HCT116 (cell line): ENCODE data around the gene LRRFIP1.

Source experiments
- CEBPB ChIP-seq: IDR thresholded peaks from 2 replicates; pipeline ENCODE4 v1.6.1; 2012; ENCODE audit warnings: low read depth
- CTCF ChIP-seq, 3 experiments: fragments of 200-600 bp in 1 of 3; sonication (generic) in 1 of 3; IDR thresholded peaks in 2 of 3; conservative IDR thresholded peaks in 1 of 3; 2 replicates each; pipeline ENCODE4 v1.5.1; 2012 to 2017; ENCODE audit warnings: low read depth in 2 of 3, low read length in 2 of 3, antibody characterized with exemption in 1 of 3, borderline replicate concordance in 1 of 3, control low read depth in 1 of 3, mild to moderate bottlenecking in 1 of 3, mixed read lengths in 1 of 3, mixed run types in 1 of 3, moderate library complexity in 1 of 3; ENCODE audit not compliant: insufficient read depth in 1 of 3
- ELF1 ChIP-seq: IDR thresholded peaks from 2 replicates; pipeline ENCODE4 v1.6.1; 2012; ENCODE audit warnings: low read depth, borderline replicate concordance
- EZH2 ChIP-seq: fragments of 200-600 bp; sonication (generic); IDR thresholded peaks from 2 replicates; pipeline ENCODE4 v1.6.1; 2017; ENCODE audit warnings: antibody characterized with exemption, mixed run types
- POLR2A ChIP-seq: IDR thresholded peaks from 2 replicates; pipeline ENCODE4 v1.7.0; 2011; ENCODE audit warnings: borderline replicate concordance; ENCODE audit not compliant: insufficient read depth, insufficient read length; ENCODE audit errors: extremely low read depth
- POLR2AphosphoS5 ChIP-seq: IDR thresholded peaks from 2 replicates; pipeline ENCODE4 v1.6.1; 2011; ENCODE audit warnings: mild to moderate bottlenecking, low read depth, low read length, moderate library complexity
- REST ChIP-seq: IDR thresholded peaks from 2 replicates; pipeline ENCODE4 v1.6.1; 2012; ENCODE audit warnings: low read depth
- ZFX ChIP-seq: fragments of 450-650 bp; IDR thresholded peaks from 2 replicates; pipeline ENCODE4 v1.6.1; 2017

- TF ChIP-seq POLR2A (no peak), POLR2AphosphoS5 (no peak), CTCF (IDR thresholded peaks at IDR 0.05 in 2 of 3, conservative IDR thresholded peaks at IDR 0.05 in 1 of 3; ENCODE audit: borderline replicate concordance in 1 of 3, insufficient read depth in 1 of 3, low read depth in 2 of 3, low read length in 2 of 3) (no peak), CEBPB (no peak), REST (no peak), ZFX (no peak), ELF1 (no peak), EZH2 (no peak)
Measured at GRCh38 chr2:237759176-237759575, 131.8 kb downstream of the LRRFIP1 start.
